Peyer's patch (tissue), 4 donors: ENCODE data around the gene OR6P1.

ENCODE experiments used
- CTCF ChIP-seq, 6 experiments: fragments of 450-650 bp in 4 of 6; fragments of 200-600 bp in 2 of 6; sonication (generic) in 1 of 6; IDR thresholded peaks; one replicate each; pipeline ENCODE4 v1.5.1; 2017 to 2019; ENCODE audit warnings: antibody characterized with exemption in 6 of 6, mild to moderate bottlenecking in 3 of 6, moderate library complexity in 1 of 6
- POLR2A ChIP-seq, 2 donors: fragments of 450-650 bp; IDR thresholded peaks; one replicate each; pipeline ENCODE4 v1.5.1; 2017; ENCODE audit warnings: antibody characterized with exemption in 2 of 2, mild to moderate bottlenecking in 2 of 2, moderate library complexity in 2 of 2

- no peak for TF ChIP-seq POLR2A (IDR thresholded peaks at IDR 0.05)
- TF ChIP-seq CTCF (IDR thresholded peaks at IDR 0.05), result no peak
Measured at GRCh38 chr1:158611916-158612315, 41.5 kb upstream of the OR6P1 start.
